Femur (tissue), 1 donor: ENCODE results near the gene DZIP1.
"Not testable (repeated sequence)": the region's sequence is repeated elsewhere in the genome, so short reads cannot be mapped to it uniquely, and the experiment has no call there.

Experiments
- DNase-seq: peaks from one replicate; pipeline ENCODE4 v3.0.0-alpha.2; 2017

Gene DZIP1, protein sequence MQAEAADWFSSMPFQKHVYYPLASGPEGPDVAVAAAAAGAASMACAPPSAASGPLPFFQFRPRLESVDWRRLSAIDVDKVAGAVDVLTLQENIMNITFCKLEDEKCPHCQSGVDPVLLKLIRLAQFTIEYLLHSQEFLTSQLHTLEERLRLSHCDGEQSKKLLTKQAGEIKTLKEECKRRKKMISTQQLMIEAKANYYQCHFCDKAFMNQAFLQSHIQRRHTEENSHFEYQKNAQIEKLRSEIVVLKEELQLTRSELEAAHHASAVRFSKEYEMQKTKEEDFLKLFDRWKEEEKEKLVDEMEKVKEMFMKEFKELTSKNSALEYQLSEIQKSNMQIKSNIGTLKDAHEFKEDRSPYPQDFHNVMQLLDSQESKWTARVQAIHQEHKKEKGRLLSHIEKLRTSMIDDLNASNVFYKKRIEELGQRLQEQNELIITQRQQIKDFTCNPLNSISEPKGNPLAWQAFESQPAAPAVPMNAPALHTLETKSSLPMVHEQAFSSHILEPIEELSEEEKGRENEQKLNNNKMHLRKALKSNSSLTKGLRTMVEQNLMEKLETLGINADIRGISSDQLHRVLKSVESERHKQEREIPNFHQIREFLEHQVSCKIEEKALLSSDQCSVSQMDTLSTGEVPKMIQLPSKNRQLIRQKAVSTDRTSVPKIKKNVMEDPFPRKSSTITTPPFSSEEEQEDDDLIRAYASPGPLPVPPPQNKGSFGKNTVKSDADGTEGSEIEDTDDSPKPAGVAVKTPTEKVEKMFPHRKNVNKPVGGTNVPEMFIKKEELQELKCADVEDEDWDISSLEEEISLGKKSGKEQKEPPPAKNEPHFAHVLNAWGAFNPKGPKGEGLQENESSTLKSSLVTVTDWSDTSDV

GRCh38 chr13:95644601-95645052, at the start of gene DZIP1:
TSS of gene DZIP1 (minus strand) at chr13:95644706. CDS start at chr13:95642029, 2,677 bp downstream.
- DNase-seq: peak; percentile 92

- DNase-seq: not testable (repeated sequence)
Observed at GRCh38 chr13:95690986-95691385, 46.5 kb upstream of the DZIP1 start.

DNA sequence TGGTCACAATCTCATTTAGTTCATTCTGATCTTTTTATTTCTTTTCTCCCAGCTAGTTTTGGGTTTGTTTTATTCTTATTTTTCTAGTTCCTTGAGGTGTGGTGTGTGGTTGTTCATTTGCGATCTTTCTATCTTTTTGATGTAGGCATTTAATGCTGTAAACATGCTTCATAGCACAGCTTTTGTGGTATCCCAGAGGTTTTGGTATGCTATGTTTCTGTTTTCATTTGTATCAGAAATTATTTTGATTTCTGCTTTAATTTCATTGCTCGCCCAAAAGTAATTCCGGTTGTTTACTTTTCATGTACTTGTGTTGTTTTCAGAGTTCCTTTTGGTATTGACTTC, 45.0 kb upstream of the DZIP1 start:
- no peak for DNase-seq

- not testable (repeated sequence) for DNase-seq
Observed at GRCh38 chr13:95684960-95685359, 40.5 kb upstream of the DZIP1 start.

DNA sequence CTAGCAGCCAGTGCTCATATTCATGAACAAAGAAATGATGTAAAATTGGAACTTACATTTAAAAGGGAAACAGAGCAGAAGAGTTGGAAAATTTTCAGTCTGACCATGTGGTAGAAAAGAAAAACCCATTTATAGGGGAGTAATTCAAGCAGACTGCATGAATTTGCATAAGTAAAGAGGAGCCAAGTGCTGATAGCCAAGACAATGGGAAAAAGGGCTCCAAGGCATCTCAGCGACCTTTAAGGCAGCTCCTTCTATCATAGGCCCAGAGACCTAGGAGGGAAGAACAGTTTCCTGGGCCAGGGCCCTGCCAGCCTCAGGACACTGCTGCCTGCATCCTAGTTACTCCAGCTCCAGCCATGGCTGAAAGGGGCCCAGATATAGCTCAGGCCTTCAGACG, 39.9 kb upstream of the DZIP1 start:
- no peak for DNase-seq

- no peak for DNase-seq
Observed at GRCh38 chr13:95679722-95680121, 35.2 kb upstream of the DZIP1 start.

DNA sequence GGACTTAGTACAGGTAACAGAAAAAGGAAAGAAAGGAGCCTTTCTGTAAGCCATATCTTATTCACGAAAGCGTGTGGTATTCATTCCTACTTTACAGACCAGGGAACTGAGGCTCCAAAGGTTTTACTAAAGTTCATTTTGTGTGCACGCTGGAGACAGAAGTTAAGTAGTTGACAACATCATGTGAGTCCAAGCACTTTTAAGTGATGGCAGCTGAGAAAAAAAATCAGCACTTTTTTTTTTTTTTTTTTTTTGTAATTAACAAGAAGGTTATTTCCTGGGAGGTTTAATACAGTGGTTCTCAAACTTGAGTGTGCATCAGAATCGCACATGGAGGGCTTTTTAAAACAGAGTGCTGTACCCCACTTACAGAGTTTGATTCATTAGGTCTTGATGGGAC, 34.5 kb upstream of the DZIP1 start:
- no peak for DNase-seq

GRCh38 chr13:95677564-95678266, 33.2 kb upstream of the DZIP1 start:
- no peak for DNase-seq

- peak; percentile 99 for DNase-seq
Observed at GRCh38 chr13:95676762-95677563, 32.5 kb upstream of the DZIP1 start, which contains the start of gene DNAJC3. TSS of gene DNAJC3 (plus strand) at chr13:95677139. CDS start at chr13:95677256, 117 bp downstream.

DNA sequence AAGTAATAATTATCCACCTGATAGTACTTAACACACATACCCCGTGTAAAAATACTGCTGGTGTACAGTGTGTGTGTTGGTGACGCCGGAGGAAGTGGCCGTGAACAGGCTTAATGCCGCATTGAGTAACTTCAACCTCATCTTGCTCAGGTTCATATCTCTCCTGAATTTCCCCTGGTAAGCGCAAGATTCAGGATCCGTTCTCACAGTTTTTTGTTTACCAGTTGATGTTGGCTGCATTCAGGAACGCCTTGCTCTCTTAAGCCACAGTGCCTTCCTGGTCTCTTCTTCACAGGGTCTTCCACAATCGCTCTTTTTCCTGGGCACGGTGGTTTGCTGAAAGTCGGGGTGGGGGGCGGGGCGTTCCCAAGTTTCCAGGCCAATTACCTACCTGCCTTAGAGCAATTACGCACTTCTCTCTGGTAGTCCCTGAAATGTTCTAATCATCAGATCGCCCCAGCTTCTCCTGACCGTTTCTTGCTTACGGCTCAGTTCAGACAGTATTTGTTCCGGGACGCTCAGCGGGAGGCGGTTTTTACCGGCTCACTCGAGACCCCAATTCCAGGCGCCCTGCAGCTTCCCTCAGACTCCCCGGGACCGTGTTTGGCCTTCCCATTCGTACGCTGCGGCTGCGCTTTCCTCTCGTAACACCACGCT, 31.7 kb upstream of the DZIP1 start:
- DNase-seq: no peak

GRCh38 chr13:95671597-95671996, 27.1 kb upstream of the DZIP1 start:
- no peak for DNase-seq

- not testable (repeated sequence) for DNase-seq
Observed at GRCh38 chr13:95667235-95667634, 22.7 kb upstream of the DZIP1 start.

- no peak for DNase-seq
Observed at GRCh38 chr13:95660981-95661581, 16.6 kb upstream of the DZIP1 start.

GRCh38 chr13:95659500-95659899, 15.0 kb upstream of the DZIP1 start:
- DNase-seq: no peak

- DNase-seq: no peak
Observed at GRCh38 chr13:95656386-95657015, 12.0 kb upstream of the DZIP1 start.

DNA sequence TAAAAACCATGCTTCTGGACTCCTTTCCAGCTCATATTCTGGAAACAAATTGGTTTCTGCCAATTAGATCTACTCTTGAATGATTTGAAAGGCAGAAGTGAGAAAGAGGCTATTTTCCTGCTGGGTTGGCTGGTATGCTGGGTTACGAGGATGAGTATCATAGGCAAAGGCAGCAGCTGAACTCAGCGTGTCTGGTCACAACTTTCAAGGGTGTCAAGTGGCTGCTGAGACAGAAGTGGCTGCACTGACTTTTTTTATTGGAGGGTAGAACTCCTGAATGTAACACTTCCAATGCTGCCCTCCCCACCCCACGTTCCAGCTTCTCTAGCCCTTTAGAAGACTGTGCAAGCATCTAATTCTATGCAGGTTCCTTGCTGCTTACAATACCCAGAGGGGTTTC, 8.3 kb upstream of the DZIP1 start:
- no peak for DNase-seq

GRCh38 chr13:95652244-95652764, 7.8 kb upstream of the DZIP1 start:
- no peak for DNase-seq

DNA sequence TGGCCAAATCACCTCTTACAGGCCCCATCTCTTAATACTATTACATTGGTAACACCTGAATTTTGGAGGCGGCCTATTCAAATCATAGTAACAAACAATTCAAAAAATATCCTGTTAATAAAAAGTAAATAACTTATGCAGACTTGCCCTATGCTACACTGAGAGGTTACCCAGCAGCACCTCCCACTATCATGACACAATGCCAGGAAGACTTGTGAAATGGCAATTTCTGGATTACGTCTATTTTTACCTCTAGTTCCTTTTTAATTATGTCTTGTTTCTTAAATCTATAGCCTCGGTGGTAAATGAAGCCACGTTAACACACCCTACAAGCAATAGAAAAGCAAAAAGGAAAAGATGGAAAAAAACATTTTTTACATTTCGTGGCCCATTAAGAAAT, 6.2 kb upstream of the DZIP1 start:
- DNase-seq: no peak

DNA sequence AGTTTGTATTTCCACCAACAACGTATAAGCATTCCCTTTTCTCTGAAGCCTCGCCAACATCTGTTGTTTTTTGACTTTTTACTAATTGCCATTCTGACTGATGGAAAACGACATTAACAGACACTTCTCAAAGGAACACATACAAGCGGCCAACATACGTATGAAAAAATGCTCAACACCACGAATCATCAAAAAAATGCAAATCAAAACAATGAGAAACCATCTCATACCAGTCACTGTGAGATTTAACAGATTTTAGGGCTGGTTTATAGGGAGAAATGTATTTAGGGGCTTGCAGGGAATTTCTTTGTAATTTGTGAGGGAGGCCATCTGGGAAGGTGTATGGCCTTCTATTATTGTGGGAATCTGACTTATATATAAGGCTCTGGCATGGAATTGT, 2.8 kb upstream of the DZIP1 start:
- DNase-seq: no peak

GRCh38 chr13:95643936-95644598, 439 bp downstream of the DZIP1 start:
- DNase-seq: peak; percentile 62
